Activated naive CD4-positive, alpha-beta T cell treated with anti-CD3 and anti-CD28 coated beads, Interleukin-2, amount 10 ng/mL, durations not matched to agents 7 days and 5 days (primary cell): Measurements from ENCODE around the gene DENND1C.
A peak's percentile ranks its signal among the peaks of the same experiment; 100 is the strongest.

Experiments
- CTCF ChIA-PET: fragments of 350-600 bp; sonication (Branson Sonifier 250); formaldehyde crosslinking; loops from one replicate; lab custom pipeline; 2021; ENCODE audit warnings: antibody characterized with exemption; lab: Charles Lee
- DNase-seq: peaks from one replicate; pipeline ENCODE4 v3.0.0-alpha.2; 2020
- H3K27ac Mint-ChIP-seq: one replicate; pipeline ENCODE4 v1.8.0; 2021; ENCODE audit warnings: mild to moderate bottlenecking, moderate library complexity, mixed read lengths
- H3K27me3 Mint-ChIP-seq: one replicate; pipeline ENCODE4 v1.8.0; 2021; ENCODE audit warnings: mild to moderate bottlenecking, mixed read lengths
- H3K36me3 Mint-ChIP-seq: one replicate; pipeline ENCODE4 v1.8.0; 2021; ENCODE audit warnings: mixed read lengths
- H3K4me1 Mint-ChIP-seq: one replicate; pipeline ENCODE4 v1.8.0; 2021; ENCODE audit warnings: mixed read lengths
- H3K4me3 Mint-ChIP-seq: one replicate; pipeline ENCODE4 v1.8.0; 2021; ENCODE audit warnings: mild to moderate bottlenecking, moderate library complexity, mixed read lengths
- H3K9me3 Mint-ChIP-seq: one replicate; pipeline ENCODE4 v1.8.0; 2021; ENCODE audit warnings: mixed read lengths

DENND1C gene

GRCh38 chr19:6481541-6482342 is at the start of gene DENND1C:
TSS of gene DENND1C (minus strand) at chr19:6481787. CDS start at chr19:6481695, 92 bp downstream.
- Mint-ChIP-seq H3K9me3 (no peaks in the 10 kb centered on the region), H3K36me3 (peaks cover 6% of the 10 kb centered on the region), H3K4me3 (peak within 1 kb of the TSS; percentile 93), H3K4me1 (peaks cover 36% of the 10 kb centered on the region), H3K27ac (peak within 1 kb of the TSS; percentile 92), H3K27me3 (no peaks in the 10 kb centered on the region)
- CTCF ChIA-PET = interaction anchor here (0.7 to 1.8 kb wide), 4 partner anchors 10 to 678 kb away, joined by 3 to 14 read pairs (median 4); no protein-coding TSS in a partner anchor
- DNase-seq = peak; percentile 83

- peaks cover 78% of the 10 kb centered on the region for H3K27me3 Mint-ChIP-seq
- peak; percentile 87 for DNase-seq
- H3K36me3 Mint-ChIP-seq = no peaks in the 10 kb centered on the region
- no peak within 1 kb of the TSS for H3K27ac Mint-ChIP-seq
- peaks cover 35% of the 10 kb centered on the region for H3K4me1 Mint-ChIP-seq
- CTCF ChIA-PET = no interaction called here
- peak within 1 kb of the TSS; percentile 69 for H3K4me3 Mint-ChIP-seq
- no peaks in the 10 kb centered on the region for H3K9me3 Mint-ChIP-seq
Observed at GRCh38 chr19:6530386-6531162, 49.0 kb upstream of the DENND1C start, which contains the start of gene TNFSF9. TSS of gene TNFSF9 (plus strand) at chr19:6531026. CDS start at chr19:6531037, 11 bp downstream.

GRCh38 chr19:6529937-6530385 is 48.4 kb upstream of the DENND1C start:
- Mint-ChIP-seq H3K9me3 (no peaks in the 10 kb centered on the region), H3K27ac (no peak overlapping the region), H3K27me3 (peaks cover 82% of the 10 kb centered on the region), H3K36me3 (no peaks in the 10 kb centered on the region), H3K4me1 (peaks cover 31% of the 10 kb centered on the region), H3K4me3 (peak overlapping the region; percentile 69)
- CTCF ChIA-PET = no interaction called here
- no peak for DNase-seq

GRCh38 chr19:6529351-6529750 is 47.8 kb upstream of the DENND1C start:
- CTCF ChIA-PET = no interaction called here
- Mint-ChIP-seq H3K4me1 (peaks cover 31% of the 10 kb centered on the region), H3K36me3 (no peaks in the 10 kb centered on the region), H3K27me3 (peaks cover 76% of the 10 kb centered on the region), H3K4me3 (peak overlapping the region; percentile 2), H3K9me3 (no peaks in the 10 kb centered on the region), H3K27ac (no peak overlapping the region)
- no peak for DNase-seq

GRCh38 chr19:6528544-6529121 is 47.0 kb upstream of the DENND1C start:
- CTCF ChIA-PET = no interaction called here
- DNase-seq = no peak
- Mint-ChIP-seq H3K27me3 (peaks cover 68% of the 10 kb centered on the region), H3K27ac (no peak overlapping the region), H3K4me3 (no peak overlapping the region), H3K9me3 (no peaks in the 10 kb centered on the region), H3K4me1 (peaks cover 28% of the 10 kb centered on the region), H3K36me3 (no peaks in the 10 kb centered on the region)

GRCh38 chr19:6527893-6528543 is 46.4 kb upstream of the DENND1C start:
- no peak for DNase-seq
- CTCF ChIA-PET = no interaction called here

GRCh38 chr19:6524311-6524710 is 42.7 kb upstream of the DENND1C start:
- H3K27ac Mint-ChIP-seq = no peak overlapping the region
- H3K4me1 Mint-ChIP-seq = peaks cover 7% of the 10 kb centered on the region
- no peak for DNase-seq
- H3K9me3 Mint-ChIP-seq = no peaks in the 10 kb centered on the region
- H3K4me3 Mint-ChIP-seq = no peak overlapping the region
- CTCF ChIA-PET = interaction anchor here (0.9 kb wide), 1 partner anchor 340 kb away, joined by 3 read pairs; no protein-coding TSS in a partner anchor
- no peaks in the 10 kb centered on the region for H3K36me3 Mint-ChIP-seq
- H3K27me3 Mint-ChIP-seq = peaks cover 43% of the 10 kb centered on the region

More at GRCh38 chr19:6527893-6528543, 46.4 kb upstream of the DENND1C start:
- peaks cover 64% of the 10 kb centered on the region for H3K27me3 Mint-ChIP-seq
- H3K4me3 Mint-ChIP-seq = no peak overlapping the region
- peaks cover 28% of the 10 kb centered on the region for H3K4me1 Mint-ChIP-seq
- H3K27ac Mint-ChIP-seq = no peak overlapping the region
- H3K9me3 Mint-ChIP-seq = no peaks in the 10 kb centered on the region
- no peaks in the 10 kb centered on the region for H3K36me3 Mint-ChIP-seq

GRCh38 chr19:6522712-6523111 is 41.1 kb upstream of the DENND1C start:
- DNase-seq = no peak
- Mint-ChIP-seq H3K27me3 (peaks cover 30% of the 10 kb centered on the region), H3K4me1 (peaks cover 20% of the 10 kb centered on the region), H3K27ac (no peak overlapping the region), H3K4me3 (no peak overlapping the region), H3K36me3 (no peaks in the 10 kb centered on the region), H3K9me3 (no peaks in the 10 kb centered on the region)
- CTCF ChIA-PET = interaction anchor here (0.6 to 1.2 kb wide), 2 partner anchors 9 to 13 kb away, joined by 3 read pairs; no protein-coding TSS in a partner anchor

- CTCF ChIA-PET = interaction anchor here (0.6 kb wide), 1 partner anchor 9 kb away, joined by 3 read pairs; no protein-coding TSS in a partner anchor
Observed at GRCh38 chr19:6521718-6522646, 40.4 kb upstream of the DENND1C start.

GRCh38 chr19:6519289-6519688 is 37.7 kb upstream of the DENND1C start:
- Mint-ChIP-seq H3K4me1 (peaks cover 39% of the 10 kb centered on the region), H3K27me3 (peaks cover 23% of the 10 kb centered on the region), H3K9me3 (no peaks in the 10 kb centered on the region), H3K36me3 (no peaks in the 10 kb centered on the region), H3K4me3 (no peak overlapping the region), H3K27ac (no peak overlapping the region)
- no peak for DNase-seq
- CTCF ChIA-PET = interaction anchor here (0.8 kb wide), 1 partner anchor 112 kb away, joined by 3 read pairs; no protein-coding TSS in a partner anchor

More at GRCh38 chr19:6521718-6522646, 40.4 kb upstream of the DENND1C start:
- Mint-ChIP-seq H3K4me1 (peaks cover 26% of the 10 kb centered on the region), H3K9me3 (no peaks in the 10 kb centered on the region), H3K27me3 (peaks cover 26% of the 10 kb centered on the region), H3K36me3 (no peaks in the 10 kb centered on the region), H3K4me3 (no peak overlapping the region), H3K27ac (no peak overlapping the region)
- DNase-seq = no peak

GRCh38 chr19:6518145-6518911 is 36.7 kb upstream of the DENND1C start:
- Mint-ChIP-seq H3K27me3 (peaks cover 27% of the 10 kb centered on the region), H3K4me3 (peak overlapping the region; percentile 54), H3K4me1 (peaks cover 39% of the 10 kb centered on the region), H3K27ac (peak overlapping the region; percentile 12), H3K9me3 (no peaks in the 10 kb centered on the region), H3K36me3 (no peaks in the 10 kb centered on the region)
- DNase-seq = peak; percentile 50
- CTCF ChIA-PET = interaction anchor here (0.6 to 3.0 kb wide), 7 partner anchors 13 to 345 kb away, joined by 3 to 33 read pairs (median 5); no protein-coding TSS in a partner anchor
